ENCODE results near the gene RERE. TPM values are rescaled to one million over a fixed set of nuclear protein-coding genes. Genes with fewer than 3 reads are reported as not detected.

Gene RERE
- total and polyA plus RNA-seq, 2 donors (not counting 3 experiments of a cell fraction or from before 2014, with no cell fraction given), result 14.1 to 113 TPM

DNA sequence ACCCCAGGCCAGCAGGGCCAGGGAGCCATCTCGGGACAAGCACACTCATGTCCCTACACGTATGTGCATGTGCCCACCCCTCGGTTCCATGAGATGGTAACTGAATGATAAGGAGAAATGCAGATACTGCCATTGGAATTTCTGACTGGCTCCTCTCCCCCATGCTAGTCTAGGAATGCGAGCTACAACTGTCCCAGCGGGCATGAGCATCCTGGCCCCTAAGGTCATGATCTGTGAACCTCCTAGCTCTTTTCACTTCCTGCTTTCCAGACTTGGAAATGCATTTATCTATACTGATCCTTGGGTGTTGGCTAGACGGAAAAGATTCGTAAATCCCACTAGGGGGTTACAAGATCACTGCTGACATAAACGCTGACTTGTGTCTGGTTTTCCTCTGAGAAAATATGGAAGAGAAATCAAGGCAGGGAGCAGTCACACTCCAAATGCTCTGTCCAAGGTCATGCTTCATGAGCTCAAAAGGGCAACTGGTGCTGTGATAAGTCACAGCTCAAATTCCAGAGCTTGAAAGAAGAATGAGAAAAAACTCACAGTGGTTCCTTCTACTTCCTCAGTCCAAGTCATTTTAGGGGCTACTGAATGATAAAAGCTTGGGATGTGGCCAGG lies 449.8 kb downstream of the RERE start:
- H3K9me1 ChIP-seq (replicated peaks; ENCODE audit: control insufficient read depth, extremely low read depth, insufficient read depth, low read length), result no peaks in the 10 kb centered on the region
- H4K20me1 ChIP-seq (replicated peaks; ENCODE audit: control insufficient read depth, extremely low read depth, insufficient read depth, low read length), result no peaks in the 10 kb centered on the region
- no peak overlapping the region for H2AFZ ChIP-seq (ENCODE audit: low read depth, low read length)
- TF ChIP-seq EZH2 (IDR thresholded peaks at IDR 0.05; ENCODE audit: borderline replicate concordance, low read depth, low read length, severe bottlenecking), result no peak
- TF ChIP-seq MYC (IDR thresholded peaks at IDR 0.05; ENCODE audit: low read depth, low read length), result no peak
- TF ChIP-seq, protein P1, sequence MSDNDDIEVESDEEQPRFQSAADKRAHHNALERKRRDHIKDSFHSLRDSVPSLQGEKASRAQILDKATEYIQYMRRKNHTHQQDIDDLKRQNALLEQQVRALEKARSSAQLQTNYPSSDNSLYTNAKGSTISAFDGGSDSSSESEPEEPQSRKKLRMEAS (IDR thresholded peaks at IDR 0.05; ENCODE audit: insufficient read depth, insufficient read length), result no peak
- no peak for TF ChIP-seq POLR2AphosphoS5 (IDR thresholded peaks at IDR 0.05; ENCODE audit: insufficient read depth, low read depth, low read length)
- TF ChIP-seq GATA2 (IDR thresholded peaks at IDR 0.05; ENCODE audit: insufficient read depth, insufficient read length, low read depth, low read length), result no peak
- TF ChIP-seq FOS (IDR thresholded peaks at IDR 0.05; ENCODE audit: borderline replicate concordance, insufficient read depth, low read length), result no peak
- no peak for TF ChIP-seq JUN (IDR thresholded peaks at IDR 0.05; ENCODE audit: borderline replicate concordance, insufficient read depth, insufficient read length, low read depth)
- TF ChIP-seq, protein P2, sequence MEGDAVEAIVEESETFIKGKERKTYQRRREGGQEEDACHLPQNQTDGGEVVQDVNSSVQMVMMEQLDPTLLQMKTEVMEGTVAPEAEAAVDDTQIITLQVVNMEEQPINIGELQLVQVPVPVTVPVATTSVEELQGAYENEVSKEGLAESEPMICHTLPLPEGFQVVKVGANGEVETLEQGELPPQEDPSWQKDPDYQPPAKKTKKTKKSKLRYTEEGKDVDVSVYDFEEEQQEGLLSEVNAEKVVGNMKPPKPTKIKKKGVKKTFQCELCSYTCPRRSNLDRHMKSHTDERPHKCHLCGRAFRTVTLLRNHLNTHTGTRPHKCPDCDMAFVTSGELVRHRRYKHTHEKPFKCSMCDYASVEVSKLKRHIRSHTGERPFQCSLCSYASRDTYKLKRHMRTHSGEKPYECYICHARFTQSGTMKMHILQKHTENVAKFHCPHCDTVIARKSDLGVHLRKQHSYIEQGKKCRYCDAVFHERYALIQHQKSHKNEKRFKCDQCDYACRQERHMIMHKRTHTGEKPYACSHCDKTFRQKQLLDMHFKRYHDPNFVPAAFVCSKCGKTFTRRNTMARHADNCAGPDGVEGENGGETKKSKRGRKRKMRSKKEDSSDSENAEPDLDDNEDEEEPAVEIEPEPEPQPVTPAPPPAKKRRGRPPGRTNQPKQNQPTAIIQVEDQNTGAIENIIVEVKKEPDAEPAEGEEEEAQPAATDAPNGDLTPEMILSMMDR (IDR thresholded peaks at IDR 0.05; ENCODE audit: extremely low read depth in 1 of 2, insufficient read depth in 1 of 2, low read depth in 1 of 2, low read length in 2 of 2), result no peak
- no peaks in the 10 kb centered on the region for H3K9me3 ChIP-seq (replicated peaks; ENCODE audit: control insufficient read depth, insufficient read depth, low read length)
- ChIA-PET POLR2A (no interaction called here), CTCF (interaction anchor here (0.7 to 1.2 kb wide), 4 partner anchors 8 to 44 kb away, joined by 3 to 4 read pairs (median 3); no protein-coding TSS in a partner anchor)
- H3K27me3 ChIP-seq (ENCODE audit: control insufficient read depth in 2 of 2, insufficient read depth in 2 of 2, low read length in 2 of 2), result no peaks in the 10 kb centered on the region
- no peak overlapping the region for H3K4me2 ChIP-seq (ENCODE audit: insufficient read depth, low read length)
- H3K27ac ChIP-seq (ENCODE audit: insufficient read depth, low read depth, low read length), result no peak overlapping the region
- H3K36me3 ChIP-seq (ENCODE audit: control insufficient read depth in 2 of 2, extremely low read depth in 1 of 2, insufficient read depth in 2 of 2, low read length in 2 of 2), result peaks cover 0 to 26% of the 10 kb centered on the region in 2 experiments
- H3K4me3 ChIP-seq (replicated peaks in 1 of 3; ENCODE audit: insufficient read depth in 1 of 3, low read depth in 1 of 3, low read length in 3 of 3), result no peak overlapping the region
- H3K9ac ChIP-seq (replicated peaks; ENCODE audit: extremely low read depth, insufficient read depth, low read length), result no peak overlapping the region
- no TSS peak for BruUV-seq (replicated peaks)
- dilution Hi-C loops (cut with MboI; ENCODE audit: extremely low pct_ligation_motif_present, low sequenced_read_pairs) (no loop called here), intact Hi-C loops (cut with micrococcal nuclease) (no loop called here)
- H3K4me1 ChIP-seq (ENCODE audit: control insufficient read depth, extremely low read depth, insufficient read depth, low read length), result peaks cover 7% of the 10 kb centered on the region
- H3K79me2 ChIP-seq (ENCODE audit: control insufficient read depth, insufficient read depth, low read length), result peaks cover 17% of the 10 kb centered on the region
- DNase-seq (ENCODE audit: low read depth, low spot score) (no peak), FAIRE-seq (no peak)
